ENCODE data around the gene KIAA1549.

KIAA1549 gene

GRCh38 chr7:138796038-138796615 is 185.1 kb downstream of the KIAA1549 start:
- H3K27me3 ChIP-seq: no peaks in the 10 kb centered on the region
- TF ChIP-seq CTCF (IDR thresholded peaks at IDR 0.05; ENCODE audit: low read depth, low read length): no peak
- no peak for DNase-seq

GRCh38 chr7:138785587-138786437 is 195.4 kb downstream of the KIAA1549 start:
- Histone ChIP-seq H3K36me3 (no peaks in the 10 kb centered on the region), H3K4me3 (ENCODE audit: low read depth, low read length) (no peak overlapping the region), H3K9me3 (no peaks in the 10 kb centered on the region; the same call in 1 of the 2 replicates), H3K27me3 (peaks cover 3% of the 10 kb centered on the region; the same call in 1 of the 2 replicates), H3K4me1 (no peaks in the 10 kb centered on the region)
- no peak for TF ChIP-seq CTCF (IDR thresholded peaks at IDR 0.05; ENCODE audit: low read depth, low read length)
- no peak for DNase-seq

More at GRCh38 chr7:138796038-138796615, 185.1 kb downstream of the KIAA1549 start:
- Histone ChIP-seq H3K9me3 (no peaks in the 10 kb centered on the region), H3K4me3 (ENCODE audit: low read depth, low read length) (no peak overlapping the region), H3K36me3 (no peaks in the 10 kb centered on the region), H3K4me1 (no peaks in the 10 kb centered on the region)

GRCh38 chr7:138784692-138785091 is 196.5 kb downstream of the KIAA1549 start:
- Histone ChIP-seq H3K9me3 (no peaks in the 10 kb centered on the region; the same call in 1 of the 2 replicates), H3K4me3 (ENCODE audit: low read depth, low read length) (no peak overlapping the region), H3K27me3 (no peaks in the 10 kb centered on the region), H3K36me3 (no peaks in the 10 kb centered on the region), H3K4me1 (no peaks in the 10 kb centered on the region)
- DNase-seq: no peak
- TF ChIP-seq CTCF (IDR thresholded peaks at IDR 0.05; ENCODE audit: low read depth, low read length): no peak
